ENCODE results near the gene HYKK.
"Not testable (repeated sequence)": the region's sequence is repeated elsewhere in the genome, so short reads cannot be mapped to it uniquely, and the experiment has no call there.

The HYKK gene

DNA sequence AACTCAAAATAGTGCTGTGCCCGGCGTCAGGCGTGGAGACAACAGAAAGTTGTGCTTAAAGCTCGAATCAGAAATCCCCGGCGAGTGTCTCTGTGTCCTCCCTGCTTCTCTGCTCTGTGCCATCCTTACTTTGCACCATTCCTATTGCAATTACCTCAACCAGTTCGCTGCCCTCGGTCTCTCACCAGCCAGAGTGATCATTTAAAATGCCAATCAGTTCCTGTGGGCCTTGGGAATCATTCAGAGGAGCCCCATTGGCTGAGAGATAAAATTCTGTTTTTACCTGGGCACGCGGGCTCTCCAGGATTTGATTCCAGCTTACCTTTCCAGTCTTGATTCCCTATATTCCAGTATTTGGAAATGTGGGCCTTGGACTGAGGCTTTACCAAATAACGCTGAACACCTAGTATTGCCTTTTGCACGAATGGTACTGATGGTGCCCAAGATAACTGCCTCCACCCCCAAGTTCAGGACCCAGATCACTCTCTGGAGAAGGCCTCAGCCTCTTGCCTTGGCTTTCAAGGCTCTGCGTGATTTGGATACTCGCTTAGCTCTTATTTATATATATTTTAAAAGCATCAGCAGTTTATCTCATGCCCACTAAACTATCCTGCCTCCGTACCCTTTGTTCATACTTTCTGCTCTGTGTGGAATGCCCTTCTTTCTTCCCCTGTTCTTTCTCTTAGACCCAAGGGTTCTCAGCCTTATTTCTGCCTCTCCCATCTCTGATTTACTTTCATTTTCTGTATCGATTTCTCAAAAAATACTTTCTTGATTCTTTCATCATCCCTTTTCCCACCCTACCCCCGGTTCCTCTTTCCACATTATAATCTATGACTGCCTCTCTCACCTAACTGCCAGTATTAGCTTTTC is 33.7 kb downstream of the HYKK start:
- DNase-seq: no peak

DNA sequence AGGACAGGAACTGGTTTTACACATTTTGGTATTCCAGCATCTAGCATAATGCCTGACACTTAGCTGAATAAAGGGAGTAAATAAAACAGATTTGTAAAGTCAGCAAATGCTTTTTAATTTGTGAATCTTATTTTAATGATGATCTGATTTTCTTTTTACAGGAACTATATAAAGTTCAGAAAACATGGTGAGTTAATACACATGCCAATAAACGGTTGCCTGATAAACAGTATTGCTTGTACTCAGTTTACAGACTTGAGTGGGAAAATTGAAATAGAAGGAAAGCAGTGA is 34.3 kb downstream of the HYKK start:
- no peak for DNase-seq

DNA sequence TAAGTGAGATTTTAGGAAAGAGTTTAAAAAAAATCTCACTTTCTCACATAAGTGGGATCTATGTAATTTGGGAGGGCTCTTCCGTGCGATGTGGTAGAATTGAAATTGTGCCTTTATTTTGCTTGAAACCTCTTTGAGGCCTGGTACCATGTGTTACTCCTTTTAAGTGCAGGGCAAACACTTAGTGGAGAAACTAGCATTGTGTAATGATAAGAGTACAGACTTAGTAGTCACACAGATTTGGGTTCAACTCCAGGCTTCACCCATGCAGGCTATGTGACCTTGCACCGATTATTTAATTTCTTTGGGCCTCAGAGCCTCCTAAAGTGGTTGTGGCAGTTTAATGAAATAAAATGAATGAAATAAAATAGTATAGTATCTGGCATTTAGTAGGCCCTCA is 35.3 kb downstream of the HYKK start:
- no peak for DNase-seq

DNA sequence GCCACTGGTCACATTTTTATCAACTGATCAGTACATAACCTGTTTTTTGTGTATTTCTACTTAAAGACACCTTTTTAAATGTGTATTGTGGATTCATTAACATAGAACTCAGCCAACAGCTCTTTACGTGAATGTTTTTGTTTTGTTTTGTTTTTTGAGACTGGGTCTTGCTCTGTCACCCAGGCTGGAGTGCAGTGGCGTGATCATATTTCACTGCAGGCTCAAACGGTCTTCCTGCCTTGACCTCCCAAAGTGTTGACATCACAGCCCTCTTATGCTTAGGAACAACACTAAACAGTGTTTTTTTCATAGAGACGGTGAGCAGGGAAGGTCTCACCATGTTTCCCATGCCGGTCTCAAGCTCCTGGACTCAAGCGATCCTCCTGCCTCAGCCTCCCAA is 42.8 kb downstream of the HYKK start:
- DNase-seq: no peak

DNA sequence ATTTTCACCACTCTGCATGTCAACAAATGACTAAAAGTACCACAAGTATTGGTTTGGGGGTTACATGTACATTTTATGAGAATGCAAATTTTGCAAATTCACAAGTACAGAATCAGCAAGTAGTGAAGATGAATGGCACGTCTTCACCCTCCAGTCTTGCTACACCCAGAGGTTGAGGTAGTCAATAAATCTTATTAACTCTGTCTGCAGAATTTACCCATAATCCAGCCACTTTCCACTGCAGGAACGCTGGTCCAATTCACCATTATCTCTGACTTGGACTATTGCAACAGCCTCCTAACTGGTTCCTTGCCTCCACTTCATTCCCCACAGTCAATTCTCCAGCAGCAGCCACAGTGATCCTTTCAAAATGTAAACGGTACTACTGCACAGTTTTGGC is 43.4 kb downstream of the HYKK start:
- DNase-seq: no peak

DNA sequence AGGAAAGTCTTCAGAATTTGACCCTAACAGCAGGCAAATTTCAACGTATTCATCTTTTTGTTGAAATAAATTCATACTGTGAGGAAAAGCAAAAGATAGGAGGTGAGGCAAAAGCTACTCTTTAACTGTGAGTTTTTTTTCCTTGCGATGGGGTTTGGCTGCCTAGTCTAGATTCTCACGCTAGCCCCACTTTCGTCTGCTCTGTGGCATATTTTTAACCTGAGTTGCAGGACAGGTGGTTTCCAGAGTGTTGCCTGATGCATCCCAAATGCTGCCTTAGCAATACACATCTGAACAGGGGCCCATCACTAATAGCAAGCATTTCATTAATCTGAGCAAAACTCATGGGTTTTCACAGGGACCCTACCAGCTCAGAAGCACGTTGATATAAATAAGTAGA is 44.5 kb downstream of the HYKK start:
- no peak for DNase-seq

DNA sequence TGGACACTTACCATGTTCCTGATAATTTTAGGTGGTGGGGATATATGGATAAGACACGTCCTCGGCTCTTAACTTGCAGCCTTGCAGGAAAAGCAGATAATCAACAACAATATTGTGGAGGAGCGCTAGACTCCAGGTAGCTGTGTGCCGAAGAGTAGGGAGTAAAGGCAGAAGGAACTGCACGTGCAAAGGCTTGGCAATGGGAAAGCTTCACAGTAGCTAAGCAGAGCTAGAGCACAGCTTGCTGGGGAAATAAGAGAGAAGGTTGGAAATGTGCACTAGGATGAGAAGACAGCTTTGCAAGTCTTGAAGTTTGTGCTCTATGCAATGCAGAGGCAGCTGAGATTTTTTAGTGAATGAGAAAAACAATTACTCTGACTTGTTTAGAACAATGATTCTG is 45.2 kb downstream of the HYKK start:
- no peak for DNase-seq

DNA sequence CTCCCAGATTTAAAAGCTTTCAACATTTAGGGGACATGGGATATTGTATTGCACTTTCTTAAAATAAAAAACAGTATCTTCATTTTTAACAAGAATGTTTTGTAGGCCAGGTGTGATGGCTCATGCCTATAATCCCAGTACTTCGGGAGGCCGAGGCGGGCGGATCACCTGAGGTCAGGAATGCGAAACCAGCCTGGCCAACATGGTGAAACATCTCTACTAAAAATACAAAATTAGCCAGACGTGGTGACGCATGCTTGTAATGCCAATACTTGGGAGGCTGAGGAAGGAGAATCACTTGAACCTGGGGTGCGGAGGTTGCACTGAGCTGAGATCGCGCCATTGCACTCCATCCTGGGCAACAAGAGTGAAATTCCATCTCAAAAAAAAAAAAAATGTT is 52.8 kb downstream of the HYKK start:
- not testable (repeated sequence) for DNase-seq

DNA sequence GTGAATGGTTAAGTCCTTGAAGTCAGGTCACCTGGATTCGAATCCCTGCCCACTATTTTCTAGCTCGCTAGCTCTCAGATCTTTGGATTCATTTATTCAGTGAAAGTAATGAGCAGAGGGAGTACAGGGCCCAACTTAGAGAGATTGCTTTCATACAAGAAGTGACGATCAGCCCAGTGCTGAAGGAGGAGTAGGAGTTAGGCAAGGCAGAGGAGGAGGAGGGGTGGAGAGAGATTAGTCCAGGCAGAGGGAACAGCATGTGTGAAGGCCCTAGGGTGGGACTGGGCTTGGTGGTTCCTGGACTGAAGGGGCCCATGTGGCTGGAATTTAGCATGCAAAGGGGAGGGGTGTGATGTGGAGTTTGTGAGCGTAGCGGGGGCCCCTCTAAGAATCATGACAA is 54.1 kb downstream of the HYKK start:
- no peak for DNase-seq

DNA sequence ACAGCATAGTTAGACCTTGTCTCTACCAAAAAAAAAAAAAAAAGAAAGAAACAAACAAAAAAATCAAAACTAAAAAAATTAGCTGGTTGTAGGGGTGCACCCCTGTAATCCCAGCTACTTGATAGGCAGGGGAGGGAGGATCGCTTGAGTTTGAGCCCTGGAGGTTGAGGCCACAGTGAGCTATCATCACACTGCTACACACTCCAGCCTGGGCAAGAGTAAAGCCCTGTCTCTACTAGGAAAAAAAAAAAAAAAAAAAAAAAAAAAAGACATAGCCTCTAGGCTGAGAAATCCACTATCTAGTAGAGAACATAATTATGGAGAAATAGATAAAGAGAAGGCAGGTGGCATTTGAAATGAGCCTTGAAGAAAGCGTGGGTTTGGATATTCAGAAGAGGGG is 55.7 kb downstream of the HYKK start:
- no peak for DNase-seq

DNA sequence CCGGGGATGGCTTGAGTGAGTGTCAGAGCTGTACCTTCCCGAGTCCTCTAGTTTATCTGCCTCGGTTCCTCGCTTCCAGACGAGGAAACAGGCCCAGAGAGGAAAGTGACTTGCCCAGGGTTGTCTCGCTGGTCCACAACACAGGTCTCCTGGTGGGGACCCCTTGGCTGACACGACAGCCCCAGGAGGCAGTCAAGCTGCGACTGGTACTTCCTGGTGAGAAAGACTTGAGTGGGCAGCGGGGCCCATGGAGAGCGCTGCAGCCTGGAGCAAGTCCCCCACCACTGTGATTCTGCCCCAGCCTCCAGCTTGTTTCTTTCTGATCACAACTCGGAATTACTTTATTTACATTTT is 57.3 kb downstream of the HYKK start:
- DNase-seq: no peak

DNA sequence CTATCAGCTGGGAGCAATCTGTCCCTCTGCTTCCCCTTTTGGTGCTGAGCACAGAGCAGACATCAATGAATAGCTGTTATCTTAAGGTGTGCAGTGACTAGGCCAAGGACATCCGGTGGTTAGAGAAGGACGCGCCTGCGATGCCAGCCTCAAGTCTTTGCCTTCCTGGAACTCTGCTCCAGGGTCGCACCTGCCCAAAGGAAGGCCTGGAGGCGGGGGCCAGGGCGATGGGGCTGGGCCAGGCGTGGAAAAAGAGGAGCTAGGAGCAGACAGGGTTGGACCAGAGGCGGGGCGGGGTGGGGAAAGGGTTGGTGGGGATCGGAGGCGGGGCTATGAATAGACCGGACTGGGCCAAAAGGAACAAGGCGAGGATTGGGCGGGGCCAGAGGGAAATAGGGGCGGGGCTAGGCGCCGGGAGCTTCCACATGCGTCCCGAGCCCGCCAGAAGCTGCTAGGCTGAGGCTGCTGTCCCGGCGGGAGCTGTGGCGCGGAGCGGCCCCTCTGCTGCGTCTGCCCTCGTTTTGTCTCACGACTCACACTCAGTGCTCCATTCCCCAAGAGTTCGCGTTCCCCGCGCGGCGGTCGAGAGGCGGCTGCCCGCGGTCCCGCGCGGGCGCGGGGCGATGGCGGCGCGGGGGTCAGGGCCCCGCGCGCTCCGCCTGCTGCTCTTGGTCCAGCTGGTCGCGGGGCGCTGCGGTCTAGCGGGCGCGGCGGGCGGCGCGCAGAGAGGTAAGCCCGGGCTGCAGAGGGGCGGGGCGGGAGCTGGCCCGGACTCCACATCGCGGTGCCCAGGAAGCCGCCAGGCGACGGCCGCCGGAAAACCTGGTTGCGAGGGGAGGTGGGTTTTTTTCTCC is 57.9 kb downstream of the HYKK start, which contains the start of gene CHRNA5:
TSS of gene CHRNA5 (plus strand) at position 424 of the 854 bp plus-strand sequence. CDS start at position 624, 200 bp downstream.
- no peak for DNase-seq

DNA sequence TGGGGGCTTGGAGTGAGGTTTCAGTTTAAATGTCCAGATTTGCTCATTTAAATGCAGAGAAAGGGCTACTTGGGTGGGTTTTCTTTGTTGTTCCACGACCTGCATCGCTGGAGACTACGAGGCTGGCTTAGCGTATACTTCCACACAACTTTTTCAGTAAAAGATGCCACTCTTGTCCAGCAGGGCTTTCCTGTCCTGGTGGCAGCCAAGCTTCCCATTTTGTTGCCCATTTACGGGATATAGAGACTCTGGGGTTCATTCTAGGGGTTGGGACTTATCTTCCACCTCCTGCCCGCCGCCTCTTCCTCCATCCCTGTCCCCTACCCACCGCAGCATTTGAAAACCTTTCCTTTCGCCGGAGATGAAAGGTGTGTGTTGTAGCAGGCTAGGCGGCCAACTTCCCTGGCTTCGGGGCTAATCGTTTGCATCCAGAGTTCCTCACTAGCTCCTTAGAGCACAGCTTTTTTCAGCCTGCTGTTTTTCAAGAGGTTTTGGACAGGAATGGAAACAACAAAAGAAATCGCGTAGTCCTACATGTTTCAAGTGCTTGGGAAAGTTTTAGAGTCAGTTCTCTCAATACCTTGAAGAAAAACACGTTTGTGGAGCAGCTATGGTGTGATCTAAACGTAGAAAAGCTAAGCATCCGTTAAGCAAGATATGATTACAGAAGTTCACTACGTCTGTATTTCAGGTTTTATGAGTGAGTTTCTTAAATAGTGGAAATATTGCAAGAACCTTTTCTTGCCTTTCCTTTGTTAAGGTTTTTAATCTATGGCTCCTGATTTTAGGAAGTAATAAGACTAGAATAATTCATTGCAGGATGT is 58.8 kb downstream of the HYKK start:
- DNase-seq: no peak

DNA sequence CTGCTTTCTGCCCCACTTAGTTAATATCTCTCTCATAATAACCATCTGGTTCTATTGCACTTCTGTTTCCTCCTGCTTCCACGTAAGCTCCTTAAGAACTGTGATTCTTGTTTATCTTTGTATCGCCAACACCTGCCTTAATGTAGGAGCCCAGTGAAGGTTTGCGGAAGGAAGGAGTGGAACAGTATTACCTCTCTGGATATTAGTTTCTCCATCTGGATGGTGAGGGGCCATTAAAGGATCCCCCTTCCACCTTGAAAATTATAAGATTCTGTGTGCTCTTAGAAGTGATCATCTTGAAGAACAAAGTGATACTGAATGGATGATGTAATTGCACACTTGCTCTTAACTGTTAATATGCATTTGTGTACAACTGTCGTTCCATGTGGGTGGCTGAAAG is 60.2 kb downstream of the HYKK start:
- no peak for DNase-seq

DNA sequence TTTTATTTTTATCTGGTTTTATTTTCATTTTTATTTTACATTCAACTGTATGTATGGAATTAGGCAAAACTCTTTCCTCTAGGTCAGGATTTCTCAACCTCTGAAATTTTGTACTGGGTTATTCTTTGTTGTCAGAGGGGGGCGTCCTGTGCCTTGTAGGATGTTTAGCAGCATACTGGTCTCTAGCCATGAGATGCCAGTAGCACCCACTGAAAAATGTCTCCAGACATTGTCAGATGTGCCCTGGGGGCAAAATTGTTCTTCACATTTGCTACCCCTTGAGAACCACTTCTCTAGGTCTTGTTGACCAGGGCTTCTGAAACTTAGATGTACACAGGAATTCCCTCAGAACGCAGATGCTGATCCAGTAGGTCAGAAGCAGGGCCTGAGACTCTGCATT is 63.3 kb downstream of the HYKK start:
- DNase-seq: no peak

DNA sequence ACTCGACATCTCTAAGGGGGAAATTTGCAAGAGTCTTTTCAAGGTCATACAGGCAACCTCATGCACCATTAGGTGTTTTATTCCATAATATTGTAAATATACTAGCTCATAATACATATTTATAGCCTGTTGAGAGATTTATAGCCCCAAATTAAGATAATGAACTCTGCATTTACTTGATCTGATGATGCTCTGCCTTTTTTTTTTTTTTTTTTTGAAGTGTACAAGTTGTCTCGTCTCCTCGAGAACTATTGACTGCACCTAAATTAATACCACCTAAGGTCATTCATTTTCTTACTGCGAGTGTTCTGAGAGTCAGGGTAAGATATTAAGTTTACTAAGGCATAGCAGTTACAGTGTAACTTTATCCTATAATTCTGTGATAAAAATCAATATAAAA is 64.0 kb downstream of the HYKK start:
- no peak for DNase-seq

DNA sequence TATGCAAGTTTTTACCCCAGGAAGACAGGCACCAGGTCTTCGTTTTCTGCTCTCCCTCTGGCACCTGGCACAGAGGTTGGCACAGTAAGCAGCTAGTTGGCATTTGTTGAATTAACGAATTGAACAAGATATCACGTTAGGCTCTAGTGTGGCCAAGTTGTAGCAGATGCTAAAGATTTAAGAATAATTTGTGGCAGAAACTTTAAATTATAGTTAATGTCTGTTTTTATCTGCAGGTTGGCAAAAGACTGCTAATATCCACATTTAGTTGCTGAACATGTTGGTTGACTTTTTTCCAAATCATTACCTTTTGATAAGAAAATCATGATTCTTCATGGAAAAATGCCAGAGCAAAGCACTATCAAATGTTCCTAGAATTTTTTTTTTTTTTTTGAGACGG is 66.0 kb downstream of the HYKK start:
- DNase-seq: no peak

DNA sequence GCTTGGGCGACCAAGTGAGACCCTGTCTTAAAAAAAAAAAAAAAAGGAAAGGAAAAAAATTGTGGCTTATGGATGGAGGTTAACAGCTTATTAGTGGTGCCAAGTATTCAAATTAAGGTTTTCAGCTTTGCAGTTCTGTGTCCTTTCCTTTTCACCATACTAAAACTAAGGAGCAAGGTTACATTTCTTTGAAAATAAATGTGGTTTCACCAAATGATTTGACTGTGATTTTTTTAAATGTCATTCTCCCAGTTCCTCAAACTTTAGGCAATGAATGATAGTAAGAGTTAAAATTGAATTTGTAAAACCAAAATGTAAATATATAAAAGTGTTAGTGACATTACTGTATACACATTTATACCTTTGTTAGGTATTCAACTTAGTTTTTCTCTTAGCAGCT is 67.6 kb downstream of the HYKK start:
- DNase-seq: no peak
